Panc1 (cell line): ENCODE results near the gene PRH2.

Experiments used
- REST ChIP-seq, 2 experiments: IDR thresholded peaks; 2 replicates each; pipeline ENCODE4 v1.6.1; 2011 to 2012; ENCODE audit warnings: low read depth in 2 of 2, control low read depth in 1 of 2, low read length in 1 of 2, mild to moderate bottlenecking in 1 of 2, moderate library complexity in 1 of 2; ENCODE audit not compliant: insufficient read depth in 1 of 2
- TCF7L2 ChIP-seq: IDR thresholded peaks from 2 replicates; pipeline ENCODE4 v1.6.1; 2011; ENCODE audit warnings: mild to moderate bottlenecking, low read depth, low read length, inconsistent platforms
- TF ChIP-seq, protein P1 (sequence below): fragments of 450-650 bp; IDR thresholded peaks from 2 replicates; pipeline ENCODE4 v1.5.1; 2017; ENCODE audit warnings: mild to moderate bottlenecking

DNA sequence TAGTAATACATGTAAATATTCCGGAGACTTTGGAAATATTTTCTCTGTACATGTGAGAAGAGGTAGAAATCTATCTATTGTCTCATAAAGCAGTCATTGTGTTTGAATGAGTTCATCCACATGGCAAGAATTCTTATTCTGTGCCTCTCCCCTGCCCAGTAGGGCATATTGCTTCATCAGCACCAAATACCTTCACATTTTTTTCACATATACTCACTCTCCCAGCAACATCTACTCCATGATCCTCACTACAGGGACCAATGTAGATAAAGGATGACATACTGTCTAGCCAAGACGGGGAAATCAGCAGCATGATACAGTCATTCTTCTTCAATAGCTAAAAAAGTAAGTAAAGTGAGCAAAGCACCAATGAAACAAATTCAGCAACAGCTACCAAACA, 11.4 kb downstream of the PRH2 start:
- TF ChIP-seq, protein P1, sequence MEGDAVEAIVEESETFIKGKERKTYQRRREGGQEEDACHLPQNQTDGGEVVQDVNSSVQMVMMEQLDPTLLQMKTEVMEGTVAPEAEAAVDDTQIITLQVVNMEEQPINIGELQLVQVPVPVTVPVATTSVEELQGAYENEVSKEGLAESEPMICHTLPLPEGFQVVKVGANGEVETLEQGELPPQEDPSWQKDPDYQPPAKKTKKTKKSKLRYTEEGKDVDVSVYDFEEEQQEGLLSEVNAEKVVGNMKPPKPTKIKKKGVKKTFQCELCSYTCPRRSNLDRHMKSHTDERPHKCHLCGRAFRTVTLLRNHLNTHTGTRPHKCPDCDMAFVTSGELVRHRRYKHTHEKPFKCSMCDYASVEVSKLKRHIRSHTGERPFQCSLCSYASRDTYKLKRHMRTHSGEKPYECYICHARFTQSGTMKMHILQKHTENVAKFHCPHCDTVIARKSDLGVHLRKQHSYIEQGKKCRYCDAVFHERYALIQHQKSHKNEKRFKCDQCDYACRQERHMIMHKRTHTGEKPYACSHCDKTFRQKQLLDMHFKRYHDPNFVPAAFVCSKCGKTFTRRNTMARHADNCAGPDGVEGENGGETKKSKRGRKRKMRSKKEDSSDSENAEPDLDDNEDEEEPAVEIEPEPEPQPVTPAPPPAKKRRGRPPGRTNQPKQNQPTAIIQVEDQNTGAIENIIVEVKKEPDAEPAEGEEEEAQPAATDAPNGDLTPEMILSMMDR, result no peak
- TF ChIP-seq TCF7L2 (no peak), REST (IDR thresholded peaks at IDR 0.05; ENCODE audit: insufficient read depth in 1 of 2, low read depth in 2 of 2, low read length in 1 of 2) (no peak)
